ENCODE data around the gene CXCR1.
"Not testable (repeated sequence)": the region's sequence is repeated elsewhere in the genome, so short reads cannot be mapped to it uniquely, and the experiment has no call there.

CXCR1 gene

GRCh38 chr2:218161644-218162043 is 5.1 kb downstream of the CXCR1 start:
- DNase-seq (ENCODE audit: low spot score): no peak

DNA sequence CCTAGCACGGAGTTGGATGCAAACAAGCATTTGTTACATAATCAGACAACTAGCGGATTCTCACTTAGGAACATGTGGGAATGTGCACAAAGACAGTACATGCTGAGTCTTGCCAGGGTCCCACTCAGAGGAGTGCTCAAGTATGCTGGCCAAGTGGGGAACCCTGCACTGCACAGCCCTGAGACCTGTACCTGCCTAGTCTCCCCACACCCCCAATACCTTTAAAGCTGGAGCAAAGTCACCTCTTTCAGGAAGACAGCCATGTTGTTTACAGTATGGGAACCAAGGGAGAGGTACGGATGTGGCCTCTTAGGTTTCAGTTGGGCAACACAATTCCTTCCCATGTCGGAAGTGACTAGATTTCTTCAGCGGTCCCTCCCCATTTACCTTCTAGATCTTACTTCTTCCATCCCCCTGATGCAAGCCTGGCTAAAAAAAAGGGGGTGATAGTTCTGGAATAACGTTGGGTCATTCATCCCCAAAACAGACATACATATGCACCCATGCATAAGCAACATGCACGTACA is 10.7 kb downstream of the CXCR1 start:
- no peak for DNase-seq (ENCODE audit: low spot score)

DNA sequence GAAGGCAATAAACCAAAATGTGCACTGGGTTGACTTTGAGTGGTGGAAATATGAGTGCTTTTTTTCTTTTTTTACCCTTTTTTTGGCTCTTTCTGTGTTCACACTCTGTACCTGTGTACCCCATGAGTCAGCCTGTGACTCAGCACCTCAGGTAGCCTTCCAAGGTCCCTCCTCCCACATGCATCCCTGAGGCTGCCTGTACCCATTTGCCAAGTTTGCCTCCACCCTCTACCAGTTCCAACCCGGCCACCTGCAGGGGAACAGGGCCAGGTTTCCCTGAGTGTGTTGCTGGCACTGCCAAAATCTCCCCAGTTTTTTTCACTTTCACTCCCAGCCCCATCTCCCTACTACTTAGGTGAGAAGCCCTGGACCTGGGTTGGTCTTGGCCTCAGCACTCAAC is 14.0 kb downstream of the CXCR1 start:
- no peak for DNase-seq (ENCODE audit: low spot score)

DNA sequence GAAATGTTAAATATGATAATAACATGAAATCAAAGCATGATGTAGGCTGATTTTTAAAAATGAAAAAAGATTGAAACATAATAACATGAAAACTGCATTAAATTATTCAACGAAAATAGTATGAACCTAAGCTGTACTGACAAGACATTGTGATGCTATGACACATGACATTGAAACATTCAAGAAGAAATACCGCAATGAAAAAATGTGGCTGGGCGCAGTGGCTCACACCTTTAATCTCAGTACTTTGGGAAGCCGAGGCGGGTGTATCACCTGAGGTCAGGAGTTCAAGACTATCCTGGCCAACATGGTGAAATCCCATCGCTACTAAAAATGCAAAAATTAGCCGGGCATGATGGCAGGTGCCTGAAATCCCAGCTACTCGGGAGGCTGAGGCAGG is 14.6 kb downstream of the CXCR1 start:
- no peak for DNase-seq (ENCODE audit: low spot score)

- no peak for DNase-seq (ENCODE audit: low spot score)
Observed at GRCh38 chr2:218149848-218150440, 16.8 kb downstream of the CXCR1 start.

DNA sequence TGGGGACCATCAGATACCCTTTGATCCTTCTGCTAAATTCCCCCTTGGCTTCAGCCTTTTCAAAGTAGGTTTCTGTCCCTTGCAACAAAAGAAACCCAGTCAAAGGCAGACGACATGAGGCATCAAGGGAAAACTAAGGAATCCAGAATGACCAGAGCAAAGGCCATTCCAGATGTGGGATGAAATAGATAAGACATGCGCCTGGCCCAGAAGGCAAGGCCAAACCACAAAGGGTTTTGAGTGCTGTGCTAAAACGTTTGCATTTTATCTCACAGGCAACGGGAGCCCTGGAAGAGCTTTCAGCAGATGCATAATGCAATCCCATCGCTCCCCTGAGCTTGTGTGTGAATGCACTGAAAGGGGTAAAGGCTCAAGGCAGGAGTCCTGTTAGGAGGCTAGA is 17.7 kb downstream of the CXCR1 start:
- no peak for DNase-seq (ENCODE audit: low spot score)

DNA sequence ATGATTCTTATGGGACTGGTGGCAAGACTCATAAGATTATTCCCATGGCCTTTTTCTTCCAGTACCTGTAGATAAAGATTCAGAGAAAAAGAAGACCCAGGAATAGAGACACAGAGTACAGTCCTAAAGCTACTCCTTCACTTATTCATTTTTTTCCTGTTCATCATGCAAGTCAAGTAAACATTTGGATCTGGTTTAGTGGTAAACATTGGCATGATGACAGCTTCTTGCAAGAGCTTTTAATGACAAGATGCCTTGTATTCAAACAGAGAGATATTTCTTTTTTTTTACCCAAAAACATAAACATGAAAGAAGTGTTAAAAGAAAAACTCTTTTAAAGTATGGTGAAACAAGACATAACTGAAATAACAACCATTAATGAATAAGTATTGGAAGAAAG is 20.7 kb downstream of the CXCR1 start:
- DNase-seq (ENCODE audit: low spot score): no peak

GRCh38 chr2:218145124-218145523 is 21.6 kb downstream of the CXCR1 start:
- DNase-seq (ENCODE audit: low spot score): no peak

GRCh38 chr2:218138047-218138446 is 28.7 kb downstream of the CXCR1 start:
- DNase-seq (ENCODE audit: low spot score): no peak

DNA sequence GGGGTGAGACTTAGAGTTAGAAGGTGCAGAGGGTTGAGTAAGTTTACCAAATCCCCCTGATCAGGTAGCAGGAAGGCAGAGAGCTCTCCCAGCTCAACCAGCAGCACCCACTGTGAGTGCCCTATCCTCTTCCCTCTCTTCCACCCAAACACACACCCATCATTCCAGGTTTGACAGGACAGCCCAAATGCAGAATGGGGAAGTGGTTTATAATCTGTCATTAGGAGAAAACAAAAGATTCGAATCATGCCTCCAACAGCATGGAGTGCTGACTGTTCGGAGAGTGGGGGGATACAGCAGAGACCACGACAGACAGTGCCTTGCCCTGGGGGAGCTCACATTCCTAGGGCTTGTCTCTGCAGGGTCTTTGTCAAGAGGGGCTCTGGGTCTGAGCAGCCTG is 29.2 kb downstream of the CXCR1 start:
- no peak for DNase-seq (ENCODE audit: low spot score)

- DNase-seq (ENCODE audit: low spot score): no peak
Observed at GRCh38 chr2:218130822-218131221, 35.9 kb downstream of the CXCR1 start.

GRCh38 chr2:218130377-218130776 is 36.4 kb downstream of the CXCR1 start:
- DNase-seq (ENCODE audit: low spot score): no peak

GRCh38 chr2:218129458-218130135 is 37.2 kb downstream of the CXCR1 start:
- no peak for DNase-seq (ENCODE audit: low spot score)

DNA sequence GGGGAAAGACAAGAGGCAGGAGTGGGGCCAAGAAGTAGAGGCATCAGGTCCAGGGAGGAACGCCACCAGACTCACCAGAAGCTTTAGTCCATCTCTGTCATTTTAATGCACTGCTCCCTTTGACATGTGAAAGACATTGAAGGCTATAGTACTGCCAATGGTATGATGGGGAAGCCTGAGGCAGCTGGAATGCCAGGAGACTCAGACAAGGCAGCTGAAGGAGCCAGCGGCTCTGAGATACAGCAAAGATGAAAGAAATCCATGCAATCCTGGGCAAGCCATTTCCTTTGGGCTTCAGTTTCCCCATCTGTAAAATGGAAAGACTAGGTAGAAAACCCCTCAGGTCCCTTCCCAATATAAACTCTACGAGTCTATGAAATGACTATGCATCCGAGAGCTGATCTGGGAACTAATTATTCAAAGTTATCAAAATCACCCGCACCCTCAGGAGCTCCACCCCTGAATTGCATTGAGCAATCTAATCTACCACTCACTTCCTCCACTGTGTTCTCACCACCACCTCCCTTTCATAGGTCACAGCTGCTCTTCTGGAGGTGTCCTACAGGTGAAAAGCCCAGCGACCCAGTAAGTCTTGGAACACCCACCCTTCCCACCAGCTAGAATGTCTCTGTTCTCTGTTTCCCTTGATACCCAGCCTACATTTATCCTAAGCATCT is 37.8 kb downstream of the CXCR1 start:
- no peak for DNase-seq (ENCODE audit: low spot score)

GRCh38 chr2:218127929-218128455 is 38.8 kb downstream of the CXCR1 start:
- DNase-seq (ENCODE audit: low spot score): no peak

DNA sequence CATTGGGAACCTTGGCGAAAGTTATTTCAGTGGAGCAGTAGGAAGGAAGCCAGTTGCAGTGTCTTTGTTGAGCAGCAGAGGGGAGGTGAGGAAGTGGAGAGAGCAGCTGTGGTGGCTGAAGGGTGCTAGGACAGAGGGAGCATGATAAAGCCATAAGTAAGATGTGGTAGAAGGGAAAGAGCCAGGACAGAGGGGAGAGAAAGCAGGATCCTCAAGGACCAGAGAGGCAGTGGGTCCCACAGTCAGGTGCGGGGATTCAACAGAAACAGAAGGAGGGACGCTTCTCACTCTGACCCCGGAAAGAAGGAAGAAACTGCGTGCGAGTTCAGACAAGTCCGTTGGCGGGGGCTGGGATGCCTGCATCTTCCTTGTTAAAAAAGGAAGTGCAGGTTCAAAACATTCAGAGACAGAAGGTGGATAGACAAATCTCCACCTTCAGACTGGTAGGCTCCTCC is 41.1 kb downstream of the CXCR1 start, which contains the start of gene CXCR2:
CXCR2 (plus strand) TSS at position 403 of the 455 bp plus-strand sequence. CDS start 8,774 bp downstream, outside the sequence.
- DNase-seq (ENCODE audit: low spot score): peak; percentile 1

- no peak for DNase-seq (ENCODE audit: low spot score)
Observed at GRCh38 chr2:218125095-218125494, 41.7 kb downstream of the CXCR1 start.

GRCh38 chr2:218123986-218124385 is 42.8 kb downstream of the CXCR1 start:
- no peak for DNase-seq (ENCODE audit: low spot score)

DNA sequence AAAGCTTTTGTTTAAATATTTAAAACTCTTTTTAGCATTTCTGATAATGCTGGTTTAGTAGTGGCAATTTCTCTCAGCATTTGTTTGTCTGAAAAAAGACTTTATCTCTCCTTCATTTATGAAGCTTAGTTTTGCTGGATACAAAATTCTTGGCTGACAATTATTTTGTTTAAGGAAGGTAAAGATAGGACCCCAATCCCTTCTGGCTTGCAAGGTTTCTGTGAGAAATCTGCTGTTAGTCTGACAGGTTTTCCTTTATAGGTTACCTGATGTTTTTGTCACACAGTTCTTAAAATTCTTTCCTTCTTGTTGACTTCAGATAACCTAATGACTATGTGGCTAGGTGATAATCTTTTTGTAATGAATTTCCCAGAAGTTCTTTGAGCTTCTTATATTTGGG is 44.5 kb downstream of the CXCR1 start:
- DNase-seq (ENCODE audit: low spot score): not testable (repeated sequence)

DNA sequence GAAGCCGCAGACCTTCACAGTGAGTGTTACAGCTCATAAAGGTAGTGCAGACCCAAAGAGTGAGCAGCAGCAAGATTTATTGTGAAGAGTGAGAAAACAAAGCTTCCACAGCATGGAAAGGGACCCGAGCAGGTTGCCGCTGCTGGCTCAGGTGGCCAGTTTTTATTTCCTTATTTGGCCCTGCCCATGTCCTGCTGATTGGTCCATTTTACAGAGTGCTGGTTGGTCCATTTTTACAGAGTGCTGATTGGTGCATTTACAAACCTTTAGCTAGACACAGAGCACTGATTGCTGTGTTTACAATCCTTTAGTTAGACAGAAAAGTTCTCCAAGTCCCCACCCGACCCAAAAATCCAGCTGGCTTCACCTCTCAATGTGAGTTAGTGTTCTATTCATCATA is 45.0 kb downstream of the CXCR1 start:
- not testable (repeated sequence) for DNase-seq (ENCODE audit: low spot score)
